ENCODE results near the gene EPB41. TPM values are rescaled to one million over a fixed set of nuclear protein-coding genes. Genes with fewer than 3 reads are reported as not detected.
"Not testable (repeated sequence)": the region's sequence is repeated elsewhere in the genome, so short reads cannot be mapped to it uniquely, and the experiment has no call there.

EPB41 gene
- total and polyA plus RNA-seq, 12 donors = 4.1 to 36.8 (median 23.0) TPM

DNA sequence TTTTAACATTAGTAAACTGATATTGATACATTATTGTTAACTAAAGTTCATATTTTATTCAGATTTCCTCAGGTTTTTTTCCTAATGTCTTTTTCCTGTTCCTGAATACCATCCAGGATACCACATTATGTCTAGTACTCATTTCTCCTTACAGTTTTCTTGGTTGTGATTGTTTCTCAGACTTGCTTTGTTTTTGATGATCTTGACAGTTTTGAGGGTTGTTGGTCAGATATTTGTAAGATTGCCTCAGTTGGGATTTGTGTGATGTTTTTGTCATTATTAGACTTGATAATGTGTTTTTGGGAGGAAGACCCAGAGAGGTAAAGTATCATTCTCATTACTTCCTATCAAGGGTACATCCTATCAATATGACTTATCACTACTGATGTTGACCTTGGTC lies 19.5 kb downstream of the EPB41 start:
- H3K9me3 ChIP-seq = no peaks in the 10 kb centered on the region
- H3K4me1 ChIP-seq = peaks cover 0 to 16% (median 0%) of the 10 kb centered on the region in 9 donors
- no peak for DNase-seq
- H3K27me3 ChIP-seq = no peaks in the 10 kb centered on the region
- no peaks in the 10 kb centered on the region for H3K36me3 ChIP-seq
- intact Hi-C loops (cut with DNase I) = no loop called here
- no peak for ATAC-seq
- TF ChIP-seq, protein P1, sequence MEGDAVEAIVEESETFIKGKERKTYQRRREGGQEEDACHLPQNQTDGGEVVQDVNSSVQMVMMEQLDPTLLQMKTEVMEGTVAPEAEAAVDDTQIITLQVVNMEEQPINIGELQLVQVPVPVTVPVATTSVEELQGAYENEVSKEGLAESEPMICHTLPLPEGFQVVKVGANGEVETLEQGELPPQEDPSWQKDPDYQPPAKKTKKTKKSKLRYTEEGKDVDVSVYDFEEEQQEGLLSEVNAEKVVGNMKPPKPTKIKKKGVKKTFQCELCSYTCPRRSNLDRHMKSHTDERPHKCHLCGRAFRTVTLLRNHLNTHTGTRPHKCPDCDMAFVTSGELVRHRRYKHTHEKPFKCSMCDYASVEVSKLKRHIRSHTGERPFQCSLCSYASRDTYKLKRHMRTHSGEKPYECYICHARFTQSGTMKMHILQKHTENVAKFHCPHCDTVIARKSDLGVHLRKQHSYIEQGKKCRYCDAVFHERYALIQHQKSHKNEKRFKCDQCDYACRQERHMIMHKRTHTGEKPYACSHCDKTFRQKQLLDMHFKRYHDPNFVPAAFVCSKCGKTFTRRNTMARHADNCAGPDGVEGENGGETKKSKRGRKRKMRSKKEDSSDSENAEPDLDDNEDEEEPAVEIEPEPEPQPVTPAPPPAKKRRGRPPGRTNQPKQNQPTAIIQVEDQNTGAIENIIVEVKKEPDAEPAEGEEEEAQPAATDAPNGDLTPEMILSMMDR (IDR thresholded peaks at IDR 0.05) = no peak
- no peak overlapping the region for H3K27ac ChIP-seq
- H3K4me3 ChIP-seq = no peak overlapping the region

GRCh38 chr1:28934676-28935075 lies 20.3 kb downstream of the EPB41 start:
- 93 to 98% methylated on average over 5 of the region's 5 CpGs for WGBS, 2 donors
- Histone ChIP-seq H3K9me3 (no peaks in the 10 kb centered on the region), H3K36me3 (no peaks in the 10 kb centered on the region), H3K27ac (no peak overlapping the region), H3K4me1 (peaks cover 0 to 8% (median 0%) of the 10 kb centered on the region in 9 donors), H3K27me3 (no peaks in the 10 kb centered on the region), H3K4me3 (no peak overlapping the region)
- DNase-seq = no peak
- no peak for ATAC-seq
- TF ChIP-seq, protein P1 (IDR thresholded peaks at IDR 0.05) = no peak
- intact Hi-C loops (cut with DNase I) = no loop called here

DNA sequence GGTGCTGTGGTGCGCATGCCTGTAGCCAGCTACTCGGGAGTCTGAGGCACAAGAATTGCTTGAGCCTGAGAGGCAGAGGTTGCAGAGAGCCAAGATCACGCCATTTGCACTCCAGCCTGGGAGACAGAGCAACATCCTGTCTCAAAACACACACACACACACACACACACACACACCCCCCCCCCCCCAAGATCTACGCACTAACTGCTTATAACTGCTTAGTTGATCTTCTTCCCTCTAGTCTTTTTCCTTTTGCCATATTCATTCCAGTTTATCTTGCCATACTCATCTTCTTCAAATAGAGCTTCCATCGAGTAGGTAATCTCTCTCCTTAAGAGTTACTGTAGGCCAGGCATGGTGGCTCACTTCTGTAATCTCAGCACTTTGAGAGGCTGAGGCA lies 20.9 kb downstream of the EPB41 start:
- no peak for ATAC-seq
- 82 to 91% methylated on average over 5 of the region's 5 CpGs for WGBS, 2 donors
- intact Hi-C loops (cut with DNase I) = no loop called here
- Histone ChIP-seq H3K9me3 (no peaks in the 10 kb centered on the region), H3K27ac (no peak overlapping the region), H3K4me3 (no peak overlapping the region), H3K27me3 (no peaks in the 10 kb centered on the region), H3K4me1 (peaks cover 0 to 3% (median 0%) of the 10 kb centered on the region in 9 donors), H3K36me3 (no peaks in the 10 kb centered on the region)
- DNase-seq = no peak
- TF ChIP-seq, protein P1 (IDR thresholded peaks at IDR 0.05) = no peak

DNA sequence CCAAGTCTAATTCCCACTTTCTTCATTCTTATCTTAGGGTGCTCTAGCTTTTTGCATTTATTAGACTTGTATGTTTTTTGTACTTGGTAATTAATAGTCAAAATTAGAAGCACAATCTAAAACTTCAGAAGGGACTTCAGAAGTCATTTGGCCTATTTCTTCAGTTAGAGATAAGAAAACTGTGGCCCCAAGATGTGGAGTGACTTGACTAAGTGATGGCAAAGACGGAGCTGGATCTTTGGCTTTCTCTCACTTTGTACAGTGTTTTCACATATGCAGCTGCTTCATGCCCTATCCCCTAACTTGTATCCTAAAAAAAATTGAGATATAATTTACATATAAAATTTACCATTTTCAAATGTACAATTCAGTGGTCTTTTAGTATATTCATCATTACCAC lies 21.7 kb downstream of the EPB41 start:
- TF ChIP-seq, protein P1 (IDR thresholded peaks at IDR 0.05) = no peak
- no peaks in the 10 kb centered on the region for H3K27me3 ChIP-seq
- intact Hi-C loops (cut with DNase I) = no loop called here
- H3K27ac ChIP-seq = no peak overlapping the region
- no peak overlapping the region for H3K4me3 ChIP-seq
- H3K36me3 ChIP-seq = no peaks in the 10 kb centered on the region
- H3K4me1 ChIP-seq = peaks cover 0 to 3% (median 0%) of the 10 kb centered on the region in 9 donors
- 93 to 97% methylated on average over 1 of the region's 1 CpG for WGBS, 2 donors
- DNase-seq = no peak
- no peak for ATAC-seq
- no peaks in the 10 kb centered on the region for H3K9me3 ChIP-seq

- TF ChIP-seq, protein P1 (IDR thresholded peaks at IDR 0.05) = no peak
- no peak overlapping the region for H3K4me3 ChIP-seq
- no peaks in the 10 kb centered on the region for H3K36me3 ChIP-seq
- DNase-seq (no peak), ATAC-seq (no peak)
- no peaks in the 10 kb centered on the region for H3K9me3 ChIP-seq
- H3K4me1 ChIP-seq = peaks cover 0 to 3% (median 0%) of the 10 kb centered on the region in 9 donors
- H3K27ac ChIP-seq = no peak overlapping the region
- intact Hi-C loops (cut with DNase I) = no loop called here
- H3K27me3 ChIP-seq = no peaks in the 10 kb centered on the region
Observed at GRCh38 chr1:28936528-28936927, 22.2 kb downstream of the EPB41 start.

DNA sequence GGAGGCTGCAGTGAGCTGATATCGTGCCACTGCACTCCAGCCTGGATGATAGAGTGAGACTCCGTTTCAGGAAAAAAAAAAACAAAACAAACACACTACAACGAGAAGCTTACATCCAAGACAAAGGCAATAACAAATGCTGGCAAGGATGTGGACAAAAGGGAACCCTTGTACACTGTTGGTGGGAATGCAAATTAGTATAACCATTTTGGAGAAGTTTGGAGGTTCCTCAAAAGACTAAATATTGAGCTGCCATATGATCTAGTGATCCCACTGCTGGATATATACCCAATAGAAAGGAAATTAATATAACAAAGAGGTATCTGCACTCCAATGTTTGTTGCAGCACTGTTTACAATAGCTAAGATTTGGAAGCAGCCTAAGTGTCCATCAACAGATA lies 29.2 kb downstream of the EPB41 start:
- H3K4me1 ChIP-seq = peaks cover 0 to 11% (median 0%) of the 10 kb centered on the region in 9 donors
- intact Hi-C loops (cut with DNase I) = loop anchor here in 1 of 10 donors (5.0 kb wide), 1 partner anchor 126 kb away; no protein-coding TSS in a partner anchor
- H3K27me3 ChIP-seq, DNase-seq, ATAC-seq, H3K4me3 ChIP-seq, H3K36me3 ChIP-seq, H3K27ac ChIP-seq, H3K9me3 ChIP-seq: not testable (repeated sequence)
- WGBS, 2 donors = 78 to 85% methylated on average over 3 of the region's 3 CpGs
